Measurements from ENCODE around the gene USP10.

DNA sequence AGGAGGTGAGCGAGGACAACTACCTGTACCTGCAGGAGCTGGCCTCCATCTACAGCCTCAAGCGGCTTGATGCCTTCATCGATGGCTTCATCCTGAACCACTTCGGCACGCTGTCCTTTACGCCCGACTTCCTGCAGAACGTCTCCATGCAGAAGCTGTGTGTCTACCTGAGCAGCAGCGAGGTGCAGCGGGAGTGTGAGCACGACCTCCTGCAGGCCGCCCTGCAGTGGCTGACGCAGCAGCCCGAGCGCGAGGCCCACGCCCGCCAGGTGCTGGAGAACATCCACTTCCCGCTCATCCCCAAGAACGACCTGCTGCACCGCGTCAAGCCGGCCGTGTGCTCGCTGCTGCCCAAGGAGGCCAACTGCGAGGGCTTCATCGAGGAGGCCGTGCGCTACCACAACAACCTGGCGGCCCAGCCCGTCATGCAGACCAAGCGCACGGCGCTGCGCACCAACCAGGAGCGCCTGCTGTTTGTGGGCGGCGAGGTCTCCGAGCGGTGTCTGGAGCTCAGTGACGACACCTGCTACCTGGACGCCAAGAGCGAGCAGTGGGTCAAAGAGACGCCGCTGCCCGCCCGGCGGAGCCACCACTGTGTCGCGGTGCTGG is 42.5 kb upstream of the USP10 start:
- TF ChIP-seq, protein P1, sequence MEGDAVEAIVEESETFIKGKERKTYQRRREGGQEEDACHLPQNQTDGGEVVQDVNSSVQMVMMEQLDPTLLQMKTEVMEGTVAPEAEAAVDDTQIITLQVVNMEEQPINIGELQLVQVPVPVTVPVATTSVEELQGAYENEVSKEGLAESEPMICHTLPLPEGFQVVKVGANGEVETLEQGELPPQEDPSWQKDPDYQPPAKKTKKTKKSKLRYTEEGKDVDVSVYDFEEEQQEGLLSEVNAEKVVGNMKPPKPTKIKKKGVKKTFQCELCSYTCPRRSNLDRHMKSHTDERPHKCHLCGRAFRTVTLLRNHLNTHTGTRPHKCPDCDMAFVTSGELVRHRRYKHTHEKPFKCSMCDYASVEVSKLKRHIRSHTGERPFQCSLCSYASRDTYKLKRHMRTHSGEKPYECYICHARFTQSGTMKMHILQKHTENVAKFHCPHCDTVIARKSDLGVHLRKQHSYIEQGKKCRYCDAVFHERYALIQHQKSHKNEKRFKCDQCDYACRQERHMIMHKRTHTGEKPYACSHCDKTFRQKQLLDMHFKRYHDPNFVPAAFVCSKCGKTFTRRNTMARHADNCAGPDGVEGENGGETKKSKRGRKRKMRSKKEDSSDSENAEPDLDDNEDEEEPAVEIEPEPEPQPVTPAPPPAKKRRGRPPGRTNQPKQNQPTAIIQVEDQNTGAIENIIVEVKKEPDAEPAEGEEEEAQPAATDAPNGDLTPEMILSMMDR (IDR thresholded peaks at IDR 0.05; ENCODE audit: insufficient read depth, low read depth, low read length) = no peak
- no peak for TF ChIP-seq EZH2 (IDR thresholded peaks at IDR 0.05; ENCODE audit: insufficient read depth, low read length)
